ENCODE measurements around the gene GFRA3.
"Not testable (repeated sequence)": the region's sequence is repeated elsewhere in the genome, so short reads cannot be mapped to it uniquely, and the experiment has no call there.

The GFRA3 gene

DNA sequence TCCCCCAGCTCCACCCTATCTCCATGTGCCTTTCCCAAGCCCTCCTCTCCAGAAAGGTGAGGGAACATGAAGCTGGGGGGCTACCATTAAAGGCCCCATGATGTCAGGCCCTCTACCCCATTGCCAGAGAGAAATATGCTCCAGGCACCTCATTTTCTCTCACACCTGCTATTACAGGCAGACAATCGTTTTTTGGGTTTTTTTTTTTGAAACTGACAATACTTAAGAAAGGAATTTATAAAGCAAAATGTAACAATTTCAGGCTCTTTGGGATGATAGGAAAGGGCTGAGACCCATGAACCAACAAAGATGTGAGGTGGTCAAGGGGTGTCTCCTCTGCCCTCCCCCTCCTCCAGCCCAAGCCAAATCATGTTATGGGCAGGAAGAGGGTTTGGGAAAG, 1.5 kb upstream of the GFRA3 start:
- DNase-seq (ENCODE audit: insufficient read length): no peak
- FAIRE-seq: no peak
- no peak for TF ChIP-seq POLR2A (IDR thresholded peaks at IDR 0.05; ENCODE audit: low read depth, low read length)
- no peak for TF ChIP-seq TAF1 (IDR thresholded peaks at IDR 0.05; ENCODE audit: borderline replicate concordance, low read depth, low read length)
- no peak for TF ChIP-seq POLR2AphosphoS5 (IDR thresholded peaks at IDR 0.05; ENCODE audit: low read depth, low read length)

DNA sequence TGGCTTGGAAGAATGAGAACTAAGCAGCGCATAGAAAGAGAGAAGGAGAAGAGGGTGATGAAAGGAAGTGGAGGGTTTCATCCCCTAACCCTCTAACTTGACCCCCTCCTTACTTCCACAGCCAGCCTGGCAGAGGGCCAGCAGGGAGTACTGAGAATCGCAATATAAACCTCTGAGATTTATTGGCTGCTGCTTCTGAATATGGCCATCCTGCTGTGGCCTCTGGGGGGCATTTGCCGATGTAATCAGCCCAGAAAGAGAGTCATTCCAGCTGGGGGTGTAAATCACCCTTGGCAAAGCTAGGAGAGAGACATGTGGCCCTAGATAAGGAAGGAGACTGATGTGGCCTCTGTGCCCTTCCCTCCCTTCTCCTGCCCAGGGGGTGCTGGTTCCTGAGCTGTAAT, 960 bp upstream of the GFRA3 start:
- no peak for TF ChIP-seq POLR2A (IDR thresholded peaks at IDR 0.05; ENCODE audit: low read depth, low read length)
- no peak for TF ChIP-seq POLR2AphosphoS5 (IDR thresholded peaks at IDR 0.05; ENCODE audit: low read depth, low read length)
- no peak for TF ChIP-seq TAF1 (IDR thresholded peaks at IDR 0.05; ENCODE audit: borderline replicate concordance, low read depth, low read length)
- FAIRE-seq (no peak), DNase-seq (ENCODE audit: insufficient read length) (no peak)

DNA sequence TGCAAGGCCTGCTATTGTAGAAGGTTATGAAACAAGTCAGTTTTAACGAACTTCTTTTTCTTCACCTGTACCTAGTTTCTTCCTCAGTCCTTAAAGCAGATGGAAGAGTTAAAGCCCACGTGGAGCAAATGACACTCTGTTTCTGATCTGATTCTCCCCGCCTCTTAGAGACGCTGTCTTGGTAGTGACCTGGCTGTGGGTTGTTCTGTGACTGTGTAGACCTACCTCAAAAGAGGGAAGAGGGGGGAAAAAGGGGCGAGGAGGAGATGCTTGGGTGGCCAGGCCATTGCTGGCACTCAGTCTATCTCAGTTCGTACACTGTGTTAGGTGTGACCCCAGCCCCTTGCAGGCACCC, 610 bp downstream of the GFRA3 start:
- TF ChIP-seq POLR2AphosphoS5 (IDR thresholded peaks at IDR 0.05; ENCODE audit: low read depth, low read length): no peak
- no peak for TF ChIP-seq POLR2A (IDR thresholded peaks at IDR 0.05; ENCODE audit: low read depth, low read length)
- no peak for TF ChIP-seq TAF1 (IDR thresholded peaks at IDR 0.05; ENCODE audit: borderline replicate concordance, low read depth, low read length)
- DNase-seq (ENCODE audit: insufficient read length): no peak
- FAIRE-seq: no peak

DNA sequence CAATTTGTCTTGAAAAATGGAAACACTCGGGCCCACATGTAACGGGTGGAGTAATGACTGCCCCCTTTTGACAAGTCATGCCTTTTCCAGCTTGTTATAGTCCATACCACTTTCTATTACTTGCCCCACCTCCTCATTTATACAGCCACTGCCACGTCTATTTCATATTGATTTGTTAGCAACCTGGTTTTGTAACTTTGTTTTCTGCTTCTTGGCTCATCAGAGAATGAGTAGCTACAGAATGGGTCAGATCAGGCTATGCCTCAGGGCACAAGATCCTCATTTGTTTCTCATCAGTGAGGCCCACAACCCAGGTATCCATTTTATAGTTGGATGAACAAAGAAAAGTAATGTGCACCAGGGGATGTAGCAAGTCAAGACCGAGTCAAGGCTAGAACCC, 1.7 kb downstream of the GFRA3 start:
- DNase-seq (ENCODE audit: insufficient read length) (no peak), FAIRE-seq (no peak)
- no peak for TF ChIP-seq POLR2AphosphoS5 (IDR thresholded peaks at IDR 0.05; ENCODE audit: low read depth, low read length)
- no peak for TF ChIP-seq POLR2A (IDR thresholded peaks at IDR 0.05; ENCODE audit: low read depth, low read length)
- no peak for TF ChIP-seq TAF1 (IDR thresholded peaks at IDR 0.05; ENCODE audit: borderline replicate concordance, low read depth, low read length)

DNA sequence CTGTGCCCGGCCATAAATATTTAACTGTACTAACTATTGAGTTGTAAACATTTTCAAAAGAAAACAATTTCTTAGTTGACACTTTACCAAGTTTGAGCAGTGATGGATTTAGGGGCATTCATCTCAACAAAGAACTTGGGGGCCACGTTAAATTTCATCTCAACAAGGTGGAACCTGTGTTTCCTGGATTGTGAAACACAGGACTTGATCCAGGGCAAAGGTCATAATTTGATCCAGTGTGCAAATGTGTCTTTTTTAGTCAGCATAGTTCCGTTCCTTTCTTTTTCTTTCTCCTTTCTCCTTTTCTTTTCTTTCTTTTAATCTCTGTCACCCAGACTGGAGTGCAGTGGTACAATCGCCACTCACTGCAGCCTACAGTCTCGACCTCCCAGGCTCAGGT, 3.1 kb downstream of the GFRA3 start:
- DNase-seq (ENCODE audit: insufficient read length) (no peak), FAIRE-seq (no peak)
- TF ChIP-seq TAF1 (IDR thresholded peaks at IDR 0.05; ENCODE audit: borderline replicate concordance, low read depth, low read length): no peak
- no peak for TF ChIP-seq POLR2AphosphoS5 (IDR thresholded peaks at IDR 0.05; ENCODE audit: low read depth, low read length)
- no peak for TF ChIP-seq POLR2A (IDR thresholded peaks at IDR 0.05; ENCODE audit: low read depth, low read length)

DNA sequence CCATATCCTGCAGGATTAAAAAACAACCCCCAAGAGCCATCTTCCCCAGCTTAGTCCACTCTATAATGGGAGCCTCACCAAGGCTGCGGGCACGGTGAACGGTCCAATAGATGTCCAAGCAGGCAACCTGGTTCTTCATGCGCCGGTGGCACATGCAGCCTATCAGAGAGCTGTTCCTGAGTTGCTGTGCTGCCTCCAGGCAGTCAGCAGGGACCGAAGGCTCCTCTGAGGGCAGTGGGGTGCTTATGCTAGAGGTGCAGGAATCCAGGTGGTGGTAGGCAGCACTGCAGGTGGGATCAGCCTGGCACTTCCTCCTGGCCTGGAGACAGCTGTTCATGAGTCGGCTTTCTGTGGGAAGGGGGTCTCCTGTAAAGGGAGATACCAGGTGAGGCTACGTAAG, 10.2 kb downstream of the GFRA3 start:
- TF ChIP-seq POLR2AphosphoS5 (IDR thresholded peaks at IDR 0.05; ENCODE audit: low read depth, low read length) (no peak), TAF1 (IDR thresholded peaks at IDR 0.05; ENCODE audit: borderline replicate concordance, low read depth, low read length) (no peak), POLR2A (IDR thresholded peaks at IDR 0.05; ENCODE audit: low read depth, low read length) (no peak)
- FAIRE-seq (no peak), DNase-seq (ENCODE audit: insufficient read length) (no peak)

DNA sequence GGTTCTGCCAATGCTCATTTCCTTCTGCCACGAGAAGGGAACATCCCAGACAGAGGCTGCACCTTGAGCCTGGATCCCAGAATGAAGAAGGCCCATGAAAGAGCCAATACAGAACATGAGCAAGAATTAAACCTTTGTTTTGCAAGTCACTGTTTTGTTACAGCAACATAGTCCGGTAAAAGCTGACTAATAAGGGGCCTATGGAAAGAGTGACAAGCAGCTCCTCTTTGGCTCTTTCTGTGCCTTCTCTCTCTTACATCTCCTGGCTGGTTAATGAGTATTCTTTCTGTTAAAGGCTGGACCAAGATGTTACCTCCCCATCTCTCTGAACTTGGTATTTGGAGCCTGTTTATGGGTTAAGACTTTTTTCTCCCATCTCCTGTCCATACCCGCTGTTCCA, 10.8 kb downstream of the GFRA3 start:
- no peak for FAIRE-seq
- no peak for DNase-seq (ENCODE audit: insufficient read length)
- TF ChIP-seq POLR2A (IDR thresholded peaks at IDR 0.05; ENCODE audit: low read depth, low read length) (no peak), POLR2AphosphoS5 (IDR thresholded peaks at IDR 0.05; ENCODE audit: low read depth, low read length) (no peak), TAF1 (IDR thresholded peaks at IDR 0.05; ENCODE audit: borderline replicate concordance, low read depth, low read length) (no peak)

DNA sequence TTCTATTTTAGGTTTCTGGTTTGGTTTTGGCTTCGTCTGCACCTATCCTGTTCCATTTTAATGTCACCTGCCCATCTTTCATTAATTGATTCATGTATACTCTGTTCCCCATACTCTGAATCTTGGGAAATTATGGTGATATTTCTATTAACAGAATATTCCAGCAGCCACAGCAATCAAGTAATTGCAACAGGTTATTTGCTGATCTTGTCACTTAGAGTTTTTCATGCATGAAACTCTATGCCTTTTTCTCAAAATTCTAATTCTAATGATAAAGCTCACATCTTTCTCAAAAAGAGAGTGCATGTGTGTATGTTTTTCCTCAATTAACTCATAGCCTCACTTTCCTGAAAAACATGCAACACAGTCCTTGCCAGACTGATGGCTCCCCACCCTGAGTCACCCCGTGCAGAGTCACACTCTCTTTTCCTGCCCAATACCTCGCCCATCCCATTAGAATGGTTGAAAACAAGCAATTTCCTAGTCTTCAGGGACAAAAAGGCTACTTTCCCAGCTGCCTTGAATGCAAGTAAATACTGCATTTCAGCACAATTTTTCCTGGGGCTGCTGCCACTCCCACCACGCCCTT, 15.6 kb downstream of the GFRA3 start:
- DNase-seq (ENCODE audit: insufficient read length): no peak
- TF ChIP-seq POLR2A (IDR thresholded peaks at IDR 0.05; ENCODE audit: low read depth, low read length) (no peak), TAF1 (IDR thresholded peaks at IDR 0.05; ENCODE audit: borderline replicate concordance, low read depth, low read length) (no peak), POLR2AphosphoS5 (IDR thresholded peaks at IDR 0.05; ENCODE audit: low read depth, low read length) (no peak)
- no peak for FAIRE-seq

DNA sequence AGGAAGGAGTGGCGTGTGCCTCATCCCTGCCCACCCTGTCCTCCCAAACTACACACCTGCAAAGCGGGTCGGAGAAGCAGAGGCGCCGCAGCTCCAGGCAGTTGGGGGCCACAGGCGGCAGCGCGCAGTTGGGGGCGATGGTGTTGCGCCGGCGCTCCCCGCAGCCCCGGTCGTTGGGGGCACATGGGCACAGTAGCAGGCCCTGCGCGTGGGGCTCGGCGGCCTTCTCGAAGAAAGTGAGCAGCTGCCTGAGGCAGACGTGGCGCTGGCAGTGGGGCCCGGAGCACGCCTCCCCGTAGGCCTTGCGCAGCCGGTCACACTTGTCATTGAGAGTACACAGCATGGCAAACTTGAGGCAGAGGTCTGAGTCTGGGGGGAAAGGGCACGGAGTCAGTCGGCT, 16.8 kb downstream of the GFRA3 start:
- no peak for FAIRE-seq
- DNase-seq (ENCODE audit: insufficient read length): no peak
- TF ChIP-seq TAF1 (IDR thresholded peaks at IDR 0.05; ENCODE audit: borderline replicate concordance, low read depth, low read length): no peak
- no peak for TF ChIP-seq POLR2AphosphoS5 (IDR thresholded peaks at IDR 0.05; ENCODE audit: low read depth, low read length)
- no peak for TF ChIP-seq POLR2A (IDR thresholded peaks at IDR 0.05; ENCODE audit: low read depth, low read length)

DNA sequence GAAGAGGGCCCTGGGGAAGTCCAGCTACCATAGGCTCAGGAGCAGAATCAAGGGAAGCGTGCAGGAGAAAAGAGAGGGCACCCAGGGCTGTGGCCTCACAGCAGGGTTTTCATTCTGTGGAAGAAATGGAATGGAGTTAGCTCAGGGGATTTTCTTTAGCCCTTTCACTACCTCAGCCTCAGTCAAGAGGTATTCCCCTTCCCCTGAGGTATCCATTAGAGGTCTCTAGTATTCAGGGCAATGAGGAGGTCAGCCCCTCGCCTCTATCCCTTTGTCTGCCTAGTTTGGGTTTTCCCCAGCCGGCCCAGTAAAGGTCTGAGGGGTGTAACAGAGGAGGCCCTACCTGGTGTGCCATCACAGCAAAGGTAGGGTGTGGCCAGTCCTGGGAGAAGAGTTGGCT, 21.5 kb downstream of the GFRA3 start:
- TF ChIP-seq POLR2AphosphoS5 (IDR thresholded peaks at IDR 0.05; ENCODE audit: low read depth, low read length): no peak
- TF ChIP-seq TAF1 (IDR thresholded peaks at IDR 0.05; ENCODE audit: borderline replicate concordance, low read depth, low read length): no peak
- no peak for TF ChIP-seq POLR2A (IDR thresholded peaks at IDR 0.05; ENCODE audit: low read depth, low read length)
- FAIRE-seq: no peak
- no peak for DNase-seq (ENCODE audit: insufficient read length)

DNA sequence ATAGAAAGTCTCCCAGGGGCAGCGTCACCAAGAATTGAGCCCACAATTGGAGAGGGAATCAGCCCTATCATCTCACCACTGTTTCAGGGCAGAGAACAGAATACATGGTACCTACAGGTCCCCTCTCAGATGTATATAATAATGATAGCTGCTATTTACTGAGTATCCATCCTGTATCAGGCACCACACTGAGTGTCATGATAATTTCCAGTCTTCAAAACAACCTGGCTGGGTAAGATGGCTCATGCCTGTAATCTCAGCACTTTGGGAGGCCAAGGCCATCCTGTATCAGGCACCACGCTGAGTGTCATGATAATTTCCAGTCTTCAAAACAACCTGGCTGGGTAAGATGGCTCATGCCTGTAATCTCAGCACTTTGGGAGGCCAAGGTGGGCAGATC, 26.6 kb downstream of the GFRA3 start:
- DNase-seq (ENCODE audit: insufficient read length); FAIRE-seq: not testable (repeated sequence)

DNA sequence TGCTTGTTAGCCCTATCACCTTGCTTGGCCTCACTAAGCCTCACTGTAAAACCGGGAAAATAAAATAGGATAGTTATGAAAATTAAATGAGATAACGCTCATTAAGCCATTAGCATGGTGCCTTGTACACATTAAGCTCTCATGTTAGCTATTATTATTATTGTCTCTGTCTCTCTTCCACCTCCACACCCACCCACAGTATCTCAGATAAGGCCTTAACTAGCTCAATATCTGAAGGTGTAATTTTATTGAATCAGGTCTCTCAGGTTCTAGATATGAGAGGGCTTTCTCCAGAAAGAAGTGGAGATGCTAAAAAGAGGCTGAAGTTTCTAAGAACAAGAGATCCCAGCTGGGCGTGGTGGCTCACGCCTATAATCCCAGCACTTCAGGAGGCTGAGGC, 27.6 kb downstream of the GFRA3 start:
- TF ChIP-seq POLR2AphosphoS5 (IDR thresholded peaks at IDR 0.05; ENCODE audit: low read depth, low read length) (no peak), TAF1 (IDR thresholded peaks at IDR 0.05; ENCODE audit: borderline replicate concordance, low read depth, low read length) (no peak), POLR2A (IDR thresholded peaks at IDR 0.05; ENCODE audit: low read depth, low read length) (no peak)
- FAIRE-seq: no peak
- DNase-seq (ENCODE audit: insufficient read length): no peak

DNA sequence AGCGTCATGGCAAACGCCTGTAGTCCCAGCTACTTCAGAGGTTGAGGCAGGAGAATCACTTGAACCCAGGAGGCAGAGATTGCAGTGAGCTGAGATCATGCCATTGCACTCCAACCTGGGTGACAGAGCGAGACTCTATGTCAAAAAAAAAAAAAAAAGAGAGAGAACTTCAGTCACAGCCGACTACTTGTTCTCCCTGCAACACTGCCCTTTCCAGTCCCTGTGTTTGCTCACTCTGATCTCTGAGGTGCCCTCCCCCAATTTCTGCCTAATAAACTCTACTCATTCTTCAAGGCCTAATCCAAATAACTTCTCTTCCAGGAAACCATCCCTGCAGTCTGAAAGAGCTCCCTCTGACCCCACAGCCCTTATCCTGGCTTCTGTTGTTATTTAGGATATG, 28.1 kb downstream of the GFRA3 start:
- TF ChIP-seq POLR2A (IDR thresholded peaks at IDR 0.05; ENCODE audit: low read depth, low read length) (no peak), POLR2AphosphoS5 (IDR thresholded peaks at IDR 0.05; ENCODE audit: low read depth, low read length) (no peak), TAF1 (IDR thresholded peaks at IDR 0.05; ENCODE audit: borderline replicate concordance, low read depth, low read length) (no peak)
- FAIRE-seq: no peak

More for the DNA sequence above, 28.1 kb downstream of the GFRA3 start:
- no peak for DNase-seq (ENCODE audit: insufficient read length)
